ENCODE measurements around the gene ANXA8L1.
"Not testable (repeated sequence)": the region's sequence is repeated elsewhere in the genome, so short reads cannot be mapped to it uniquely, and the experiment has no call there.

DNA sequence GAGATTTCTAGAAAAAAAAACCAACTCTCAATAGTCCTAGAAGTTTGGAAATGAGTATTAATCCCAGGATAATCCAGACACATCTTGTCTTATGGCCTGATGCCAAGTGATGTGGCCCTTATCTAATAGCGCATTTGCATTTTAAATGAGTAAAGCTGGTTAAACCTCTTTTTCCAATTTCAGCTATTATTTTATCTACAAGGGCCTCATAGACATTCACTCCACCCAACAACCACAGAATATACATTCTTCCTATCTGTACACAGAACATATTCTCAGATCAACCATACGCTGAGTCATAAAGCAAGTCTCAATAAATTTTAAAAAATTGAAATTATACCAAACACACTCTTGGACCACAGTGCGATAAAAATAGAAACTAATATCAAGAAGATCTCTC, 34.0 kb downstream of the ANXA8L1 start:
- TF ChIP-seq CEBPB (IDR thresholded peaks at IDR 0.05); POLR2A (IDR thresholded peaks at IDR 0.05; ENCODE audit: low read length); CHD2 (IDR thresholded peaks at IDR 0.05; ENCODE audit: low read length, partially characterized antibody); REST (IDR thresholded peaks at IDR 0.05); EHF (CRISPR knock-in tag; IDR thresholded peaks at IDR 0.05); MAFK (IDR thresholded peaks at IDR 0.05; ENCODE audit: partially characterized antibody): not testable (repeated sequence)
- TF ChIP-seq, protein P1, sequence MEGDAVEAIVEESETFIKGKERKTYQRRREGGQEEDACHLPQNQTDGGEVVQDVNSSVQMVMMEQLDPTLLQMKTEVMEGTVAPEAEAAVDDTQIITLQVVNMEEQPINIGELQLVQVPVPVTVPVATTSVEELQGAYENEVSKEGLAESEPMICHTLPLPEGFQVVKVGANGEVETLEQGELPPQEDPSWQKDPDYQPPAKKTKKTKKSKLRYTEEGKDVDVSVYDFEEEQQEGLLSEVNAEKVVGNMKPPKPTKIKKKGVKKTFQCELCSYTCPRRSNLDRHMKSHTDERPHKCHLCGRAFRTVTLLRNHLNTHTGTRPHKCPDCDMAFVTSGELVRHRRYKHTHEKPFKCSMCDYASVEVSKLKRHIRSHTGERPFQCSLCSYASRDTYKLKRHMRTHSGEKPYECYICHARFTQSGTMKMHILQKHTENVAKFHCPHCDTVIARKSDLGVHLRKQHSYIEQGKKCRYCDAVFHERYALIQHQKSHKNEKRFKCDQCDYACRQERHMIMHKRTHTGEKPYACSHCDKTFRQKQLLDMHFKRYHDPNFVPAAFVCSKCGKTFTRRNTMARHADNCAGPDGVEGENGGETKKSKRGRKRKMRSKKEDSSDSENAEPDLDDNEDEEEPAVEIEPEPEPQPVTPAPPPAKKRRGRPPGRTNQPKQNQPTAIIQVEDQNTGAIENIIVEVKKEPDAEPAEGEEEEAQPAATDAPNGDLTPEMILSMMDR (IDR thresholded peaks at IDR 0.05) = not testable (repeated sequence)
